HG02642 (cell line): ENCODE measurements around the gene GUCY2D.

Experiments
- ATAC-seq: cut with Tn5 transposase; IDR thresholded peaks from one replicate; pipeline ENCODE4 v1.9.1; 2021; ENCODE audit warnings: mild to moderate bottlenecking; ENCODE audit not compliant: unreplicated experiment, poor library complexity

GUCY2D gene

GRCh38 chr17:8062435-8062806, 60.0 kb downstream of the GUCY2D start:
- ATAC-seq, result no peak

- no peak for ATAC-seq
Observed at GRCh38 chr17:8062807-8063483, 60.5 kb downstream of the GUCY2D start.

- ATAC-seq, result no peak
Observed at GRCh38 chr17:8063761-8064534, 61.5 kb downstream of the GUCY2D start.

- ATAC-seq, result no peak
Observed at GRCh38 chr17:8064561-8065019, 62.2 kb downstream of the GUCY2D start.

GRCh38 chr17:8066841-8067775, 64.7 kb downstream of the GUCY2D start:
- no peak for ATAC-seq

GRCh38 chr17:8067806-8068205, 65.4 kb downstream of the GUCY2D start:
- ATAC-seq, result no peak

- no peak for ATAC-seq
Observed at GRCh38 chr17:8068736-8069586, 66.5 kb downstream of the GUCY2D start.

GRCh38 chr17:8069587-8069860, 67.1 kb downstream of the GUCY2D start:
- no peak for ATAC-seq
